DND-41 (cell line): ENCODE measurements around the gene EYA2.

ENCODE experiments used
- ATAC-seq: fragments of 200-7000 bp; cut with Tn5 transposase; 3 replicates; pipeline ENCODE4 v1.9.1; 2021; ENCODE audit warnings: low read depth; ENCODE audit not compliant: insufficient read depth
- DNase-seq: peaks from one replicate; pipeline ENCODE4 v3.0.0-alpha.2; 2020
- H2AFZ ChIP-seq: 2 replicates; pipeline ENCODE4 v1.6.0; 2012; ENCODE audit warnings: low read depth, low read length
- H3K27ac ChIP-seq: 2 replicates; pipeline ENCODE4 v1.5.1; 2012; ENCODE audit warnings: low read length, inconsistent platforms
- H3K27me3 ChIP-seq: fragments of 200-600 bp; sonication (generic); 2 replicates; pipeline ENCODE4 v1.6.0; 2012; ENCODE audit warnings: low read length, mild to moderate bottlenecking, inconsistent platforms; ENCODE audit not compliant: insufficient read depth, poor library complexity
- H3K36me3 ChIP-seq: 2 replicates; pipeline ENCODE4 v1.5.1; 2012; ENCODE audit warnings: low read length, inconsistent platforms; ENCODE audit not compliant: insufficient read depth
- H3K4me1 ChIP-seq: 2 replicates; pipeline ENCODE4 v1.5.1; 2012; ENCODE audit warnings: mild to moderate bottlenecking, low read length; ENCODE audit not compliant: insufficient read depth
- H3K4me2 ChIP-seq: 2 replicates; pipeline ENCODE4 v1.6.0; 2012; ENCODE audit warnings: mild to moderate bottlenecking, moderate library complexity, low read length, inconsistent platforms; ENCODE audit not compliant: insufficient read depth
- H3K4me3 ChIP-seq, 2 experiments: fragments of 200-600 bp in 1 of 2; shearing (Covaris generic) in 1 of 2; 2 replicates each; pipeline ENCODE4 v1.5.1; 2012 to 2016; ENCODE audit warnings: inconsistent platforms in 2 of 2, low read length in 2 of 2, mild to moderate bottlenecking in 2 of 2, low read depth in 1 of 2, moderate library complexity in 1 of 2
- H3K79me2 ChIP-seq: 2 replicates; pipeline ENCODE4 v1.6.0; 2012; ENCODE audit warnings: low read length, inconsistent platforms; ENCODE audit not compliant: insufficient read depth
- H3K9ac ChIP-seq: 2 replicates; pipeline ENCODE4 v1.6.0; 2012; ENCODE audit warnings: low read depth, mild to moderate bottlenecking, inconsistent platforms, low read length, moderate library complexity
- H3K9me3 ChIP-seq: 2 replicates; pipeline ENCODE4 v1.5.1; 2012; ENCODE audit warnings: low read length, moderate library complexity, mild to moderate bottlenecking, inconsistent platforms; ENCODE audit not compliant: insufficient read depth, severe bottlenecking
- H4K20me1 ChIP-seq: 2 replicates; pipeline ENCODE4 v1.6.0; 2012; ENCODE audit warnings: low read length; ENCODE audit not compliant: insufficient read depth
- EZH2 ChIP-seq: IDR thresholded peaks from 3 replicates; pipeline ENCODE4 v1.6.1; 2012; ENCODE audit warnings: borderline replicate concordance, low read depth, mild to moderate bottlenecking, moderate library complexity, low read length, inconsistent platforms; ENCODE audit not compliant: severe bottlenecking
- TF ChIP-seq, protein P1 (sequence below): IDR thresholded peaks from 2 replicates; pipeline ENCODE4 v1.5.1; 2012; ENCODE audit warnings: borderline replicate concordance, low read length, moderate library complexity, mild to moderate bottlenecking; ENCODE audit not compliant: poor library complexity, severe bottlenecking; ENCODE audit errors: extremely low read depth

Gene EYA2

DNA sequence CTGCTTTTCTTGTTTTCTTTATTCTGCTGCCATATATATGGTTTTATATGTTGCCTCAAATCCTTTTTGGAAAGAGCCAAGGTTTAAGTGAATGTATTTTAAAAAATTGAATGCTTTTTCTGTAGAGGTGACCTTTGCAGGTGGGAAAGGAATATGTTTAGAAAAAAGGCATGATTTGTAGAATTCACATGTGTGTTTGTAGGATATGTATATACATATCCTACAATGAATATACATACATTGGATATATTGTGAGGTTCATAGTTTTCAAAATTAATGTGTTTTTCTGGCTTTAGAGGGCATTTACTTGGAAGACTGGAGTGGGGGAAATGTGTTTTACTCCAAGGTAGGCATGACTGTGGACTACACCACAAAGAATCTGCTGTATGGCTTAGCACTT is 4.0 kb upstream of the EYA2 start:
- H3K36me3 ChIP-seq = no peaks in the 10 kb centered on the region
- peaks cover 10% of the 10 kb centered on the region for H3K27me3 ChIP-seq
- H2AFZ ChIP-seq = no peak overlapping the region
- ATAC-seq = no peak
- no peak overlapping the region for H3K27ac ChIP-seq
- H4K20me1 ChIP-seq = no peaks in the 10 kb centered on the region
- H3K9me3 ChIP-seq = no peaks in the 10 kb centered on the region
- H3K9ac ChIP-seq = no peak overlapping the region
- no peaks in the 10 kb centered on the region for H3K4me1 ChIP-seq
- no peak overlapping the region for H3K4me2 ChIP-seq
- no peak for DNase-seq
- no peak for TF ChIP-seq EZH2
- TF ChIP-seq, protein P1, sequence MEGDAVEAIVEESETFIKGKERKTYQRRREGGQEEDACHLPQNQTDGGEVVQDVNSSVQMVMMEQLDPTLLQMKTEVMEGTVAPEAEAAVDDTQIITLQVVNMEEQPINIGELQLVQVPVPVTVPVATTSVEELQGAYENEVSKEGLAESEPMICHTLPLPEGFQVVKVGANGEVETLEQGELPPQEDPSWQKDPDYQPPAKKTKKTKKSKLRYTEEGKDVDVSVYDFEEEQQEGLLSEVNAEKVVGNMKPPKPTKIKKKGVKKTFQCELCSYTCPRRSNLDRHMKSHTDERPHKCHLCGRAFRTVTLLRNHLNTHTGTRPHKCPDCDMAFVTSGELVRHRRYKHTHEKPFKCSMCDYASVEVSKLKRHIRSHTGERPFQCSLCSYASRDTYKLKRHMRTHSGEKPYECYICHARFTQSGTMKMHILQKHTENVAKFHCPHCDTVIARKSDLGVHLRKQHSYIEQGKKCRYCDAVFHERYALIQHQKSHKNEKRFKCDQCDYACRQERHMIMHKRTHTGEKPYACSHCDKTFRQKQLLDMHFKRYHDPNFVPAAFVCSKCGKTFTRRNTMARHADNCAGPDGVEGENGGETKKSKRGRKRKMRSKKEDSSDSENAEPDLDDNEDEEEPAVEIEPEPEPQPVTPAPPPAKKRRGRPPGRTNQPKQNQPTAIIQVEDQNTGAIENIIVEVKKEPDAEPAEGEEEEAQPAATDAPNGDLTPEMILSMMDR = no peak
- no peak overlapping the region for H3K4me3 ChIP-seq
- no peaks in the 10 kb centered on the region for H3K79me2 ChIP-seq

DNA sequence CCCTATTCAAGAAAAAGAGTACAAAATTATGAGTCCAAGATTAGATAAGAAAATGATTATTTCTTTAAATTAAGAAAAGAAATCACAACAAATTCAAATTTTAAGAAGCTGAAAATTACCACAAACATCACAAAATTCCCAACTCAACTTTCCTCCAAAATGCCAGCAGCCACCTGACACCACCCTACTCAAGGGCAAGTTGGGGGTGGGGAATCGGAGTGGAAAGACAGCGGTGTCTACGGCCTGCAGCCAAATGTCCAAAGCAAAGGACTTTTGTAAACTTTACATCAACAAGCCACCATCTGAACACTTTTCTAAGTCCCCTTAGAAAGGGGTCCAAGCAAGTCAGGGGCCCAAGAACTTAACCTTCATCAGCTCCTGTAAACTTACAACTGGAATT is 1.6 kb upstream of the EYA2 start:
- ATAC-seq = no peak
- no peak for DNase-seq
- Histone ChIP-seq H3K9me3 (no peaks in the 10 kb centered on the region), H3K27me3 (peaks cover 14% of the 10 kb centered on the region), H3K9ac (no peak overlapping the region), H3K79me2 (no peaks in the 10 kb centered on the region), H3K4me2 (no peak overlapping the region), H3K36me3 (no peaks in the 10 kb centered on the region), H2AFZ (no peak overlapping the region), H3K27ac (no peak overlapping the region), H3K4me1 (no peaks in the 10 kb centered on the region), H3K4me3 (no peak overlapping the region), H4K20me1 (no peaks in the 10 kb centered on the region)
- no peak for TF ChIP-seq EZH2
- TF ChIP-seq, protein P1 = no peak

DNA sequence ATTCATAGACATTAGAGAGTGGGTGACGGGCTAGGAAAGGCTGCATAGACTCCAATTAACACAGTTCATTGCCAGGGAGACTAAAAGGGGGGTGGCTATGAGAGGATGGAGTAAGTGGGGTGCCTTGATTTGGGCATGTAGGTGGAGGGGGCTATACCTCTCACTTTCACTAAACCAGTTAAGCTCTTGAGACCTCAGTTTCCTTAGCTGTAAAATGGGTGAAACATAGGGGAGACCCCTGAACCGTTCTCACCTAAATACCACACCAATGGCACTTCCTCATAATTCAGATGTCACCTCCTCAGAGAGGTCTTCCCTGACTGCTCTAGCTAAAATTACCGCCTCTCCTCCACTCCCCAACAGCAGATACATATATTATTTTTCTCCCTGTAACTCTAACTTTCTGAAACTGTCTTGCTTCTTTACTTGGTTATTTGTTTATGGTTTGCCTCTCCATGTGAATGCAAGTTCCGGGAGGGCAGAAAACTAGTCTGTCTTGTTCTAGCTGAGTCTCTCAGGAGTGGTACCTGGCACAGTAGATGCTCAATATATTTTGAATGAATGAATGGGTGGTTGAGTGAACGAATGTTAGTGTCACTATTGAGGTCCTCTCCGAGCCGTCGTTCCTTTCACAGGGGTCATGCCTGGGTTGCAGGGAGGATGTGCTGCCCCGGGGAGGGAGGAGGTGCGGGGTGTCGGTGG is 615 bp upstream of the EYA2 start:
- no peak overlapping the region for H3K9ac ChIP-seq
- no peak overlapping the region for H3K27ac ChIP-seq
- H3K4me1 ChIP-seq = no peaks in the 10 kb centered on the region
- no peaks in the 10 kb centered on the region for H3K79me2 ChIP-seq
- DNase-seq = no peak
- no peak overlapping the region for H3K4me2 ChIP-seq
- no peaks in the 10 kb centered on the region for H3K36me3 ChIP-seq
- no peaks in the 10 kb centered on the region for H3K9me3 ChIP-seq
- H2AFZ ChIP-seq = no peak overlapping the region
- ATAC-seq = no peak
- H3K4me3 ChIP-seq = no peak overlapping the region
- TF ChIP-seq EZH2 = no peak
- H3K27me3 ChIP-seq = peaks cover 17% of the 10 kb centered on the region
- no peaks in the 10 kb centered on the region for H4K20me1 ChIP-seq

DNA sequence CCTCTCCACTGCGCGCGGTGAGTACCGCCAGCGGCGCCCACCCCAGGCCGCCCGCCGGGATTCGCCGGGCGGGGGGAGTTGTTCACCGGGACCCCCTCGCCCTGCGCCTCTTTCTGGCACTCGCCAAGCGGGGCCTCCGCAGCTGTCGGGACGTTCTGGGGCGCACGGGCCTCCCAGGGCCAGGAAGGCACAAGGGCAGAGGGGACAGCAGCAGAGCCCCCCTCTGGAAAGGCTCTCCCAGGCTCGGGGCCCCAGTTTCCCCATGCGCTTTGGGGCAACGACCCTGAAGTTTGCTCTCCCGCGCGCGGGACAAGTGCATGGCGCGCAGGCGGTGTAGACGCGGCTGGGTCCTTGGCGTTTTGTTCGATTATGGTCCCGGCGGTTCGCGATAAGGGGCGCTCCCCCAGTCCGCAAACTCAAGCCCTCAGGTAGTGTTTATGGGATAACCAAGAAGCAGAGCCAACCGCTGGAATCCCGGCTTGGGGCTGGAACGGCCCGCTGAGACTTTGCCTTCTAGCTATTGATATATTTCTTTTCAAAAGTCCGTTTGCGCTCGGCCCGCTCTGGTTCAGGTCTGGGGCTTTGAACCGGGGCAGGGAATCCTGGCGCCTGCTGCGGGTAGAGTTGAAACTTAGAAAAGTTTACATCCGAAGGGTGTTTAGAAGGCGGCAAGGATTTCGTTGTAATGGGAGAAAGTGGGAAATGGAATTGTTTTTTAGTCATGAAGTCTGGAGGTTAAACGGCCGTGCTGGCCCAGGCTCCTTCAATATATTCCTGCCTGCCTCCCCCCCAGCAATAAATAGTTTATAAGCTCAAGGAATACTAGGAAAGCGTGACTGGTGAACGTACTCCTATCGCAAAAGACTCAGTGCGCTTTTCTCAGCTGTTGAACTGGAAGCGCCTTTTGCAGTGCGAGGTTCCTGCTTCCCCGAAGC is 595 bp downstream of the EYA2 start:
- H3K27me3 ChIP-seq = peaks cover 23% of the 10 kb centered on the region
- DNase-seq (no peak), ATAC-seq (no peak)
- no peak overlapping the region for H3K4me3 ChIP-seq
- no peak overlapping the region for H3K9ac ChIP-seq
- H3K9me3 ChIP-seq = no peaks in the 10 kb centered on the region
- TF ChIP-seq EZH2 = no peak
- TF ChIP-seq, protein P1 = no peak
- no peaks in the 10 kb centered on the region for H3K36me3 ChIP-seq
- H4K20me1 ChIP-seq = no peaks in the 10 kb centered on the region
- no peak overlapping the region for H2AFZ ChIP-seq
- no peaks in the 10 kb centered on the region for H3K79me2 ChIP-seq
- no peak overlapping the region for H3K27ac ChIP-seq
- no peak overlapping the region for H3K4me2 ChIP-seq
- no peaks in the 10 kb centered on the region for H3K4me1 ChIP-seq
